Spinal cord (tissue), 10 donors: ENCODE data around the gene ESRRG. TPM values are rescaled to one million over a fixed set of nuclear protein-coding genes. Genes with fewer than 3 reads are reported as not detected.
A peak's percentile ranks its signal among the peaks of the same experiment; 100 is the strongest.

Experiments used
- DNase-seq, 6 donors: peaks; one replicate each; pipeline versions ENCODE4 v3.0.0 to v3.0.0-alpha.2; 2013 to 2015; ENCODE audit warnings: low spot score in 6 of 6, low read depth in 4 of 6
- H3K27ac ChIP-seq: one replicate; pipeline ENCODE4 v1.5.1; 2013; ENCODE audit warnings: low read depth, low read length, control low read depth
- H3K27me3 ChIP-seq: one replicate; pipeline ENCODE4 v1.6.1; 2013; ENCODE audit warnings: low read length; ENCODE audit not compliant: control insufficient read depth, insufficient read depth
- H3K36me3 ChIP-seq: one replicate; pipeline ENCODE4 v1.6.1; 2013; ENCODE audit warnings: low read length; ENCODE audit not compliant: control insufficient read depth, insufficient read depth
- H3K4me1 ChIP-seq: one replicate; pipeline ENCODE4 v1.6.1; 2013; ENCODE audit warnings: low read length; ENCODE audit not compliant: control insufficient read depth, insufficient read depth
- H3K4me3 ChIP-seq: one replicate; pipeline ENCODE4 v1.5.1; 2013; ENCODE audit warnings: low read depth, low read length, control low read depth
- H3K9me3 ChIP-seq: one replicate; pipeline ENCODE4 v1.6.1; 2013; ENCODE audit warnings: low read length; ENCODE audit not compliant: control insufficient read depth, insufficient read depth
- WGBS: methylation state at CpG from one replicate; pipeline ENCODE4 v1.1.5; 2013; ENCODE audit warnings: missing lambda C conversion rate; ENCODE audit not compliant: insufficient coverage; 5-methylcytosine and 5-hydroxymethylcytosine counted together
- long read RNA-seq, 4 donors: transcript quantifications; one replicate each; lab custom pipeline, GENCODE V29; 2026
- polyA plus RNA-seq, 2 donors: library from polyadenylated mRNA; unstranded; fragments of 120-200 nt; gene quantifications; one replicate each; pipeline ENCODE4 v1.2.1, GENCODE V29; 2013; ENCODE audit not compliant: insufficient read length in 2 of 2
- total RNA-seq, 2 donors: library from RNA; depleted of rRNA in 1 of 2; stranded (reverse); fragments of 120-200 nt in 1 of 2; fragments of >200 nt in 1 of 2; gene quantifications; one replicate each; pipeline versions ENCODE4 v1.2.3 to v1.2.4, GENCODE V29; 2013 to 2014
- donor health status: healthy.

The ESRRG gene
- 10 to 100 TPM; 14.1 to 42.7 TPM for total RNA-seq
- 10 to 100 TPM; 26.9 to 48.4 TPM for polyA plus RNA-seq
- long read RNA-seq, donor 1, full-length matches to known transcripts, result 6 of 6 reads
- long read RNA-seq, donor 1, partial matches to known transcripts, result 0 of 6 reads
- long read RNA-seq, donor 1, other reads (novel, unspliced or antisense), result 0 of 6 reads
- long read RNA-seq, donor 2, full-length matches to known transcripts, result 3 of 3 reads
- long read RNA-seq, donor 2, partial matches to known transcripts, result 0 of 3 reads
- long read RNA-seq, donor 2, other reads (novel, unspliced or antisense), result 0 of 3 reads
- long read RNA-seq, donor 3, full-length matches to known transcripts, result 2 of 2 reads
- long read RNA-seq, donor 3, partial matches to known transcripts, result 0 of 2 reads
- long read RNA-seq, donor 3, other reads (novel, unspliced or antisense), result 0 of 2 reads
- long read RNA-seq, donor 4, result 0 reads

DNA sequence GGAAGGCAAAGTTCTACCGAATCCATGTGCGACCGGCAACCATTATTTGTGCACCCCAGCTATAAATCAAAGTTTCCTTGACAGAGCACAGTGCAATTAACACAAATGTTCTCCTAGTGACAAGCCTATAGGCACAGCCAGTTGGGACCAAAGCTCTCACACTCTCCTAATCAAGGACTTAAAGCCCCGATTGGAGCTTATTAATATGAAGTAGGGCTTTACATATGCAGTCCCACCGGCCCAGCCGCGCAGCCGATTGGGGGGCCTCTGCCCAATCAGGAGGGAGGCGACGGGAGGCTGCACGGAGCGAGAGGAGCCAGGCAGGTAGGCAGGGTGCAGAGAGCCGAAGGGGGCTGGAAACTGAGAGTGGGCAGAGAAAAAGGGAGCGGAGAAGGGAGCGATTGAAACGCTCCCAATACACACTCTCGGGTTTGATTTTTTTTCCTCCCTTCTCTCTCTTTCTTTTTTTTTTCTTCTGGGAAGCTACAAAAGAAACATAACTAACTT is at the start of gene ESRRG:
TSS of gene ESRRG (minus strand) at position 156 of the 507 bp plus-strand sequence. CDS start at position 26, 130 bp downstream.
- peak within 1 kb of the TSS; percentile 26 for H3K4me3 ChIP-seq
- H3K27ac ChIP-seq, result no peak within 1 kb of the TSS
- 0% methylated on average over 10 of the region's 17 CpGs for WGBS
- H3K4me1 ChIP-seq, result peaks cover 5% of the 10 kb centered on the region
- DNase-seq, result peak in 5 of 6 donors; percentile 26 to 94 (median 50)
- no peaks in the 10 kb centered on the region for H3K36me3 ChIP-seq
- no peaks in the 10 kb centered on the region for H3K9me3 ChIP-seq
- peaks cover 17% of the 10 kb centered on the region for H3K27me3 ChIP-seq

DNA sequence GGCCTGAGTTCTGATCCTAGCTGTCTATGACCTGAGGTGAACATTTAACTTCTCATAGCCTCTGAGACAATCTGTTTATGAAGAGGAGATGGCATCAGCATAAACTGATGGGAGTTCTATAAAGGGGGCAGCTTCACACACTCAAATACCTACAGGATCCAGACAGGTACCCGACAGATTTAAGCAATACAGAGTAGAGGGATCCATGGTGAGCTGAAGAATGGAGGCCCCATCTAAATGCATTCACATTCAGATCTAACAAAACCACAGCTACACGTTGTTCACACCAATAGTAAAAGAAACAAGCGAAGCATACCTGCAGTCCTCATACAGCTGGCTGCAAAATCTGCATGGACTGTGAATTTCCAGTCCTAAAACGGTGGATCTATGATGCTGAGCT is 48.7 kb upstream of the ESRRG start:
- H3K27ac ChIP-seq, result no peak overlapping the region
- WGBS, result 38% methylated on average over 3 of the region's 4 CpGs
- no peak overlapping the region for H3K4me3 ChIP-seq
- no peaks in the 10 kb centered on the region for H3K27me3 ChIP-seq
- no peaks in the 10 kb centered on the region for H3K36me3 ChIP-seq
- no peaks in the 10 kb centered on the region for H3K9me3 ChIP-seq
- no peak for DNase-seq
- H3K4me1 ChIP-seq, result no peaks in the 10 kb centered on the region

GRCh38 chr1:216766633-216767327 is 43.6 kb upstream of the ESRRG start:
- Histone ChIP-seq H3K27me3 (no peaks in the 10 kb centered on the region), H3K4me1 (no peaks in the 10 kb centered on the region), H3K36me3 (no peaks in the 10 kb centered on the region), H3K4me3 (no peak overlapping the region), H3K9me3 (no peaks in the 10 kb centered on the region), H3K27ac (no peak overlapping the region)
- no CpG with 5 or more reads among the region's 3 CpGs for WGBS
- DNase-seq, result no peak

- Histone ChIP-seq H3K9me3 (no peaks in the 10 kb centered on the region), H3K4me3 (no peak overlapping the region), H3K27me3 (no peaks in the 10 kb centered on the region), H3K36me3 (no peaks in the 10 kb centered on the region), H3K27ac (no peak overlapping the region), H3K4me1 (no peaks in the 10 kb centered on the region)
- WGBS, result no CpG with 5 or more reads among the region's 10 CpGs
- DNase-seq, result no peak
These were observed 42.4 kb upstream of the ESRRG start for GRCh38 chr1:216765346-216766300.

DNA sequence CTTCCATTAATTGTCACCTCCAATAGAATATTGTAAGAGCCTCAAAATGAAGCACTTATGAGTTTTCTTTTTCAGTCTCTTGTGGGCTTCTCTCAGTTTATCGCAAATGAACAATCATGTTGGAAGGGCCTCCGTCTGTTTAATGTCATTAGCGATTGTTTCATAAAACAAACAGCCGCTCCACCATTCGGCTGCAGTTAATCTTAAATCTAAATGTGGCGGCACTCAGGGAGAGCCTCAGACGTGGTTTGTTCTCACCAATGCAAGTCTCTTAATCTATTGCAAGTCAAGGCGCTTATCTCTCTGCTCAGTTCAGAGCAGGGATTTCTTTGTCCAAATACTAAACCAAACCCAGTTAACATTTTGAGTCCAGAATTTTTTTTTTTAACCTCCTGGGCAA is 34.9 kb upstream of the ESRRG start:
- no peaks in the 10 kb centered on the region for H3K36me3 ChIP-seq
- H3K27me3 ChIP-seq, result no peaks in the 10 kb centered on the region
- H3K9me3 ChIP-seq, result no peaks in the 10 kb centered on the region
- peak in 1 of 6 donors; percentile 53 for DNase-seq
- H3K4me1 ChIP-seq, result no peaks in the 10 kb centered on the region
- H3K27ac ChIP-seq, result no peak overlapping the region
- 37% methylated on average over 7 of the region's 8 CpGs for WGBS
- H3K4me3 ChIP-seq, result no peak overlapping the region

DNA sequence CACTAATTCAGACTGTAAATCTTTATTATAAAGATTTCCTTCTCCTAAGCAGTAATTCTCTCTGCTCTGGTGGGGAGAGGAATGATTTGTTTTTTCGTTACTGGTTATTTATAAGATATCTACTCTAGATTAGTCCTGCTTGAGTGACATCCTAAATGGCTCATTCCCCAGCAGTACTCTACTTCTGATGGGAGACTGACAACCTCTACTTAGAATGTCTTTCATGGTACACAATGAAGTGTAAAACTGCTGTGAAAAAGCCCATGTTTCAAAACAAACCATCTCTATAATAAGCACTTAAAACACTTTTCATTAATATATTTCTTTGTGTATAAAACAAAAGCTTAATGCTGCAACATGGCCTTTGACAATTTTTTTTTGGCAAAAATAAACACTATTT is 33.9 kb upstream of the ESRRG start:
- Histone ChIP-seq H3K27me3 (no peaks in the 10 kb centered on the region), H3K4me3 (no peak overlapping the region), H3K9me3 (no peaks in the 10 kb centered on the region), H3K4me1 (no peaks in the 10 kb centered on the region), H3K27ac (no peak overlapping the region), H3K36me3 (no peaks in the 10 kb centered on the region)
- no CpG with 5 or more reads among the region's 1 CpG for WGBS
- DNase-seq, result no peak

DNA sequence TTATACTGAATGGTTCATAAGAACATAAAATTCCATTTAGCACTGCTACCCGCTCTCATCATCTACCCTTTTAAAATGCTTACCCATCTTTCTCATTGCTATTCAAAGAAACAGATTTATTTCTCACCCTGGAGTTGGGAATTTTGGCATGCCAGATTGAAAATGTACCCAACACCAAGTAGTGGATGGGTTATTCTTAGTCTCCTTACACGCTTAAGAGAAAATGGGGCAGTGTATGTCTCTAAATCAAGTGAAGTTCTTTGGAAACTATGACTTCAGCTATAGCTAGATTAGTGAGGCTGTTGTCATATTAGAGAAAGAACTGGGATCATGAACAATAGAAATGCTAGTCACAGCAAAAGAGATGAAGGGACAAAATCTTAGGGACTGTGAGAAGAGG is 27.7 kb upstream of the ESRRG start:
- Histone ChIP-seq H3K9me3 (no peaks in the 10 kb centered on the region), H3K36me3 (no peaks in the 10 kb centered on the region), H3K4me1 (peaks cover 5% of the 10 kb centered on the region), H3K4me3 (no peak overlapping the region), H3K27me3 (no peaks in the 10 kb centered on the region), H3K27ac (no peak overlapping the region)
- WGBS, result no CpG with 5 or more reads among the region's 2 CpGs
- DNase-seq, result no peak

- Histone ChIP-seq H3K4me1 (peaks cover 5% of the 10 kb centered on the region), H3K36me3 (no peaks in the 10 kb centered on the region), H3K9me3 (no peaks in the 10 kb centered on the region), H3K27me3 (no peaks in the 10 kb centered on the region), H3K4me3 (no peak overlapping the region), H3K27ac (no peak overlapping the region)
- peak; percentile 24 to 95 (median 66) for DNase-seq
- WGBS, result 0% methylated on average over 2 of the region's 3 CpGs
These were observed 26.9 kb upstream of the ESRRG start for GRCh38 chr1:216750031-216750627.

DNA sequence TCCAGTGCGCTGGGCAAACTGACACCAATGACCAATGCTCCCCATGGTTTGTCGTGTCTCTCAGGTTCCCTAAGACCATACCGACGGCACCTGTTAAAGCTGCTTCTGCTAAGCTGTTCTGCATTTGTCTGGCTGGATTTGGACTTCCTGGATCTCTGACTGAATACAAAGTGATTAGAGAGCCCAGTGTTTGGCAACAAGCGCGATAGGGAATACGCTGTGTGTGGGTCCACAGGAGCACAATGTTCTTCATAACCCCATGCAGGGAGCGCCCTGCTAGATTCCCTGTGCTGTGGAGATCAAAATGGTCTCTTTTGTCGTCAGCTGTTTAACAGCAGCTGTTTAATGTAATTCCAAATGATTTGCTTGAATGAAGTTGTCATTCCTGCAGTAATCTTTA is 26.0 kb upstream of the ESRRG start:
- Histone ChIP-seq H3K9me3 (no peaks in the 10 kb centered on the region), H3K4me3 (no peak overlapping the region), H3K27ac (no peak overlapping the region), H3K36me3 (no peaks in the 10 kb centered on the region), H3K27me3 (no peaks in the 10 kb centered on the region), H3K4me1 (peaks cover 5% of the 10 kb centered on the region)
- peak in 1 of 6 donors; percentile 61 for DNase-seq
- 51% methylated on average over 8 of the region's 9 CpGs for WGBS
